OCI-LY7 (cell line): ENCODE results near the gene FNTB.

Experiments used
- CTCF ChIP-seq: fragments of 200-600 bp; sonication (generic); conservative IDR thresholded peaks from 2 replicates; pipeline ENCODE4 v1.5.1; 2014; ENCODE audit warnings: mild to moderate bottlenecking, antibody characterized with exemption, low read length, moderate library complexity, mixed read lengths
- EZH2phosphoT487 ChIP-seq: fragments of 200-600 bp; sonication (generic); IDR thresholded peaks from 2 replicates; pipeline ENCODE4 v1.6.1; 2018; ENCODE audit warnings: low read depth, borderline replicate concordance, mild to moderate bottlenecking, mixed run types, antibody characterized with exemption, low read length, moderate library complexity, mixed read lengths

- TF ChIP-seq CTCF (no peak), EZH2phosphoT487 (no peak)
Observed at GRCh38 chr14:64939817-64940190, 46.9 kb upstream of the FNTB start.
